Peyer's patch (tissue), 4 donors: ENCODE measurements around the gene ARID1B.

Source experiments
- POLR2A ChIP-seq, 2 donors: fragments of 450-650 bp; IDR thresholded peaks; one replicate each; pipeline ENCODE4 v1.5.1; 2017; ENCODE audit warnings: antibody characterized with exemption in 2 of 2, mild to moderate bottlenecking in 2 of 2, moderate library complexity in 2 of 2
- TF ChIP-seq, protein P1 (sequence below), 6 experiments: fragments of 450-650 bp in 4 of 6; fragments of 200-600 bp in 2 of 6; sonication (generic) in 1 of 6; IDR thresholded peaks; one replicate each; pipeline ENCODE4 v1.5.1; 2017 to 2019; ENCODE audit warnings: antibody characterized with exemption in 6 of 6, mild to moderate bottlenecking in 3 of 6, moderate library complexity in 1 of 6

GRCh38 chr6:157113389-157113788 is 336.2 kb downstream of the ARID1B start:
- TF ChIP-seq, protein P1, sequence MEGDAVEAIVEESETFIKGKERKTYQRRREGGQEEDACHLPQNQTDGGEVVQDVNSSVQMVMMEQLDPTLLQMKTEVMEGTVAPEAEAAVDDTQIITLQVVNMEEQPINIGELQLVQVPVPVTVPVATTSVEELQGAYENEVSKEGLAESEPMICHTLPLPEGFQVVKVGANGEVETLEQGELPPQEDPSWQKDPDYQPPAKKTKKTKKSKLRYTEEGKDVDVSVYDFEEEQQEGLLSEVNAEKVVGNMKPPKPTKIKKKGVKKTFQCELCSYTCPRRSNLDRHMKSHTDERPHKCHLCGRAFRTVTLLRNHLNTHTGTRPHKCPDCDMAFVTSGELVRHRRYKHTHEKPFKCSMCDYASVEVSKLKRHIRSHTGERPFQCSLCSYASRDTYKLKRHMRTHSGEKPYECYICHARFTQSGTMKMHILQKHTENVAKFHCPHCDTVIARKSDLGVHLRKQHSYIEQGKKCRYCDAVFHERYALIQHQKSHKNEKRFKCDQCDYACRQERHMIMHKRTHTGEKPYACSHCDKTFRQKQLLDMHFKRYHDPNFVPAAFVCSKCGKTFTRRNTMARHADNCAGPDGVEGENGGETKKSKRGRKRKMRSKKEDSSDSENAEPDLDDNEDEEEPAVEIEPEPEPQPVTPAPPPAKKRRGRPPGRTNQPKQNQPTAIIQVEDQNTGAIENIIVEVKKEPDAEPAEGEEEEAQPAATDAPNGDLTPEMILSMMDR (IDR thresholded peaks at IDR 0.05), result no peak
- TF ChIP-seq POLR2A (IDR thresholded peaks at IDR 0.05), result no peak
